NCI-H226 (cell line): ENCODE measurements around the gene GOLGA7B.

Source experiments
- DNase-seq: peaks from one replicate; pipeline ENCODE4 v3.0.0-alpha.2; 2015

Gene GOLGA7B

DNA sequence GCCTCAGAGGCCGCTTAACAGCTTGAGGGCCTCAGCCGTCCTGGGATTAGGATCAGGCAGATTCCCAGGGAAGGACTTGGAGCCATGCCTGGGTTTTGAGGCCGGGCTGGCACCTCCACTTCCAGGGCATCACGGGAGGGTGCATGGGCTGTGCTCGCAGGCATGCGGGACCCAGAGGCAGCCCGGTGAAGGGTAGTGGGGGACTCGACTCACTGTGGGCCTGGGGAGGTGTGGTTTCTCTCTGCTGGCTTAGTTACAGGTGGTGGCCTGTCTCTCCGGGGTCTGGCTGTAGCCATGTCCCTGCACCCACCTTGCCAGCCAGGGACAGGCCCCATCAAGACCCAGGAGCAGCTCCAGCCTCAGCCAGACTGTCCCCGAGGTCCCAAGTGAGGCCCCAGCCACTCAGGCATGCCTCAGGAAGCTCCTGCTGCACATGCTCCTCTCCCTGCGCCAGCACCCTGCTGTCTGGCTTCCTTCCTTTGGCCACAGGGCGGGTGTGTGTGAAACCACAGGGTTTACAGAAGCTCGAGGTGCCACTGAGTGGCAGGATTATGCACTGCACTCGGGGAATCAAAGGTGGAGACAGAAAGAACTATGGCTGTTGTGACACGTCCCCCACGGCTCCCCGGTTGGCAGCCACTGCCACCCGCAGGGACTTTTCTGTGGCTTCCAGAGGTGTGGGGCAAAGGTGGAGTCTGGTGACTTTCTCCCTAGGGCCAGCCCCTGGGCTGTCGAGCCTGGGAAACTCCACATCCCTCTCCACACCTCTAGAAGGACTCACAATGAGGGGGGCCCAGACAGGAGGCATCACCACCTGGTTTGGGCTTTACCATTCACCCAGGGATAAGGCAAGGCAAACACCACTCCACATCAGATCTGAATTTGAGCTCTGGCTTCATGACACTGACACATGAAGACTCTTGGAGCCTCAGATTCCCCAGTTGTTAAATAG lies 19.7 kb downstream of the GOLGA7B start:
- peak; percentile 80 for DNase-seq

- no peak for DNase-seq
Measured at GRCh38 chr10:97870990-97871389, 21.3 kb downstream of the GOLGA7B start.

DNA sequence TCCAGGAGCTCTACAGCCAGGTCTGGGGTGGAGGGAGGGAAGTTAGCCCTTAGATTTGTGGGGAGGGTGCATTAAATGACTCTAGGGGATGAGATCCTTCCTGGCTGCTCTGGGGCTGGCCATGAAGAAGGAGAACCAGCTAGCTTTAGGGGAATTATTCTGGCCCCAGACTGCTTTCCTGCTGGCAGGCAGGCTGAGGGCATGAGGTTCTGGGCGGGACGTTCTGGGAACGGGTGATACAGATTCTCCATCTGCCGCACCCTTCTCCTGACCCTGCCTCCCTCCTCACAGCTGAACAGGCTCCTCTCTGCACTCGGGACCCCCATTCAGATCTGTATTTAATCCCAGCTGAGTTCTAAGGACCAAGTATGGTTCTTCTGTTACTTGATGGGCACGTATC lies 23.9 kb downstream of the GOLGA7B start:
- DNase-seq = no peak

DNA sequence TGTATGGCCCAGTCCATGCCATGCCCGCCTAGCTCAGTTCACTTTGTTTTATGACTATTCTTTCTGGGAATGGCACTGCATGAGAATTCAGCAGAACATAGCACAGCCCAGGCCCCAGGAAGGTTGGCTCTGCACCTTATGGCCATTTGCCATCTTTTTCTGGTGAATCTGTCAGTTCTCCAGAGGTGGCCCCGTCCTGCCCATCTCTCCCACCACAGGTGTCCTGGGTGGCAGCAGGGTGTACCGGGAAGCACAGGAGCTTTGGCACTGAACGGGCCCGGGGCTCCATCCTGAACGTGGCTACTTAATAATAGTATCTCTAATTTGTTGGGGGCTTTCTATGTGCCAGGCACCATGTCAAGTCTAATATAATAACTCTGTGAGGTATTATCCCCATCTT lies 24.7 kb downstream of the GOLGA7B start:
- DNase-seq = no peak

DNA sequence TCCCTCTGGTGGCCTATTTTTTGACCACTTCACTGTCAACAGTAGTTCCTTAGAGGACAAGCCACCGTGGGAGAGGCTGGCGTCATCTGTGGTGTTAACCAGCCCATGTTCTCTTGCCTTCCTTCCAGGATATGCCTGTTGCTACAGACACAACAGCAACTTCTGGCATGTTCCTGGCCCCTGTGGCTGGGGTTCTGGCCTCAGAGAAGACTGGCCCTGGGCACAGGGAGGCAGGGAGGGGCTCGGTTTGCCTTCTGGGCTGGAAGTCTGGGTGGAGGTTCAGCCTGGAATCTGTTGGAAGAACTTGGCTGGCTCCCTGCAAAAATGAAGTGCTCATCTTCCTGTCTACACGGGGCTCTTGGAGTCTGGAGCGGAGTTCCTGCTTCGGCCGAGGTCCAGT lies 25.7 kb downstream of the GOLGA7B start:
- no peak for DNase-seq

DNA sequence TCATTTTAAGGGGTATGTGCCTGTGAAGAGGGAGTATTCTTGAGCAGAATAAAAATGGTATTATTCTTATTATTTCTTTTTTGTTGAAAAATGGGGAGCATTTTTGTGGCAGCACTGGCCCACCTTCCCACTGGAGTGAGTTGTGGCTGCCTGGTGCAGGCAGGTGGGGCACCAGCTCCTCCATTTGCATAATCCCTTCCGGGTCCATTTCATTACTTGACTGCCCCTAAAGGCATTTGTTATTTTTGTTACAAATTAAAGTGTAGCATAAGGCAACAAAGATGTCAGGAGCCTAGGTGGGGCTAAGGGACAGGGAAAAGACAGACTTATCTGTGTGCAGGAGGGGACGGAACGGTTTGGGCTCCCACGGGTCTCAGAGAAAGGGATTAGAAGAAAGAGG lies 26.8 kb downstream of the GOLGA7B start:
- DNase-seq = no peak

DNA sequence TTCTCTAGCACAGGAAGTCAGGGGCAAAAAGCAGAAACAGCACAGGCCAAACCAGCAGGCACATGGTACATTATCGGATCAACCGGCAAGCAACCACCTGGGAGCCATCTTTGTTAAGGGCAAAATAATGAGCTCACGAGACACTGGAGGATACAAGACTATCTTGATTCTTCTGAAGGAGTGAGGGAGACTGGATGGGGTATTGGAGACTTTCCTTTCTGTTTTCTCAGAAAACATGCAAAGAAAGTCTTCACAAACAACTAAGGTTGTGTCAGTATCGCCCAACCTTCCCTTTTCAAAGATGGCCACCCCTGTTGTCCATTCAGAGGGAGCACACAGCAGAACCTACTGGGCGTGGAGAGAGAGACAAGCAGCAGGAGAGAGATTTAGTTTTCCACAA lies 29.6 kb downstream of the GOLGA7B start:
- DNase-seq = no peak

DNA sequence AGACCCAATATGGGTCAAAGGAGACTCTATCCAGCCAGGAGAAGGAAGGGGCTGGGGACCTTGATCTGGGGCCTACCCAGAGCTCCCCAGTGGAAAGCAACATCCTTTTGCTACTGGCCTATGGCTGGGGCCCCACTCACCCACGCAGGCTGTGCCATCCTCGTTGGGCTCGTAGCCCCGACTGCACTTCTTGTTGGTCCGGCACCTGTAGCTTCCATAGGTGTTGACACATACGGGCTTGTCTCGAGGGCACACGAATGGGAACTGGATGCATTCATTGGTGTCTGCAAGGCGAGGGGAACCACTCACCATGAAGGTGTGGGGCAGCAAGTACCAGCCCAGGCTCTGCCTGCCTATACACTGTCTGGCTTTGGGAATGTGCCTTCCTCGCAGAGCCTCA lies 30.5 kb downstream of the GOLGA7B start:
- DNase-seq = no peak

- peak; percentile 95 for DNase-seq
Measured at GRCh38 chr10:97882142-97883091, 32.8 kb downstream of the GOLGA7B start.

GRCh38 chr10:97883092-97883485 lies 33.4 kb downstream of the GOLGA7B start:
- no peak for DNase-seq

GRCh38 chr10:97886286-97886685 lies 36.6 kb downstream of the GOLGA7B start:
- DNase-seq = no peak

- no peak for DNase-seq
Measured at GRCh38 chr10:97887399-97887798, 37.8 kb downstream of the GOLGA7B start.

- DNase-seq = no peak
Measured at GRCh38 chr10:97888134-97888533, 38.5 kb downstream of the GOLGA7B start.

DNA sequence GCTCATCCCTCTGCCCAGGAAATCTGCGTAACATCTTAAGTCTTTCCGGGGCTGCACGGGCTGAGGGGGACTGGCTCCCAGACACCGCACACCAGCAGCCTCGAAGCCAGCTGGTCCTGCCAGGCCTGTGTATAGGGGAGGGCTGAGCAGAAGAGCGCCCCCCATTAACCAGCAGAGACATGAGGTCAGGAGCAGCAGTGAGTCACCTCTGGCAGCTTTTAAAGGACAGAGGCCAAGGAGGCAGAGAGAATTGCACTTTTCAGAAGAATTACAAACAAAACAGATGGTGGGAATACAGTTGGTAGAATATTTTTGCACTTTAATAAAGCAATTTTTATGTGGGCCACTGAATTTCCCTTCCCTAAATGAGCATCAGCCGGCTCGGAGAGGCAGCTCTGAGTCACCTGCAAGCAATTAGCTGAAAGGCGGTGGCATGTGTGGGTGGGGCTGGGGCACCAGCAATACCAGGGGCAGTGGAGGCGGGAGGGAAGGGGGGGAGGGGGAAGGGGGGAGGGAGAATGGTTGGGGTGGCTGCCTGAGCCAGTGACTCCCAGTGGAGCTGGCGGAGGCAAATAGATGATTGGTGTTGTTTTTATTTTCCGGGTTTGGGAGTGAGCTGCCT lies 39.1 kb downstream of the GOLGA7B start:
- DNase-seq = peak; percentile 69

GRCh38 chr10:97889461-97890265 lies 40.0 kb downstream of the GOLGA7B start:
- peak; percentile 40 for DNase-seq

GRCh38 chr10:97891497-97892167 lies 42.0 kb downstream of the GOLGA7B start:
- no peak for DNase-seq

GRCh38 chr10:97892506-97892905 lies 42.9 kb downstream of the GOLGA7B start:
- DNase-seq = no peak

DNA sequence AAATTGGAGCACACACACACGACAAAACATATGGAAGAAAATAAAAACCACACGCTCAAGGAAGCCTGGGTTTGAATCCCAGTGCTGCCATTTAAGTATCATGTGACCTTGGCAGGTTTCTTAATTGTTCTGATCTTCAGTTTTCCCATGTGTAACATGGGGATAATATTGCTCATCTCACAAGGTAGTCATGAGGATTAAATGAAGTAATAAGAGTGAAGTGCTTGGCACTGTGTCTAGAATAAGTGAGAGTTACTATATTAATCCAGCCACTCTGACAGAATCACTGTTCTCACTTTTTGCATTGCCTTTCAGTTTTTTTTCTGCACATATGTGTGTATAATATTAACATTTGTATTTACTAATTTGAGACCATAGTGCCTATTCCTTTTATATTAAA lies 43.3 kb downstream of the GOLGA7B start:
- DNase-seq = no peak

- no peak for DNase-seq
Measured at GRCh38 chr10:97894092-97894491, 44.4 kb downstream of the GOLGA7B start.

DNA sequence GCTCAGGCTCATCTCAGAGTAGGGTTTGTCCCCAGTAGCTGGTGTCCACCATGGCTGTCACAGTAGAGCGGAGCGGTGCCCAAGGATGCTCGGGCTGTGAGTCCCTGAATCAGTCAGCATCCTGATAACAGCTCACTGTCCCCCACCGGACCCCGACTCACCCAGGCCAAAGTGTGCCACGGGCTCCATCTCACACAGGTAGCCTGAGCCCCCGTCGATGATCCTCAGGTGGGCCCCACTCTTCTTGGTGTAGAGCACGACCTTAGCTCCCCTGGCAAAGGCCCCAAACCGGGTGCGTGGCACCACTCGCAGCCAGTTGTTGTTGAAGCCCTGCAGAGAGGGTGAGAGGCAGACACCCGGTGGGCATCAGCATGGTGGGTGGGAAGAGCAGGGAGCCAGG lies 45.4 kb downstream of the GOLGA7B start:
- no peak for DNase-seq

DNA sequence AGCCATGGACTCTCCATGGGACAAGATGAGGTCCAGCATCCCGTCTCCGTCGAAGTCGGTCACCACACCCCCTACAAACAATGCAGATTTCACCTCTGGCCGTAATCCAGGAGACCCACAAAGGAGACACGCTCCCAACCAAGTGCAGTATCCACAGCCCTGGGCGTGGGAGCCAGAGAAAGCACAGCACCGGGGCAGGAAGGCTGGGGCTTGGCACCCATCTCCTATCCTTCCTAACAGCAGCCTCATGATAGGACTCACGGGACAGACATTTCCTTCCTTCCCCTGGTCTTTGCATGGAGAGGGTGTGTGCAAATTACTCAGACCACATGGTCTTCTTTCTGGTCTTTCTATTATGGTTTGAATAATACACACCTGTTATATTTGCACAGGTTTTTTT lies 46.3 kb downstream of the GOLGA7B start:
- no peak for DNase-seq
